ENCODE measurements around the gene BCAS4.
"Not testable (repeated sequence)": the region's sequence is repeated elsewhere in the genome, so short reads cannot be mapped to it uniquely, and the experiment has no call there.

BCAS4 gene

GRCh38 chr20:50759678-50760077 is 35.2 kb upstream of the BCAS4 start:
- peaks cover 20% of the 10 kb centered on the region for H3K4me1 ChIP-seq (ENCODE audit: control insufficient read depth, insufficient read depth, low read length, unreplicated experiment)
- no peaks in the 10 kb centered on the region for H3K36me3 ChIP-seq (ENCODE audit: insufficient read depth, low read length)
- no peak overlapping the region for H3K27ac ChIP-seq (ENCODE audit: low read depth, low read length)
- no peak overlapping the region for H2AFZ ChIP-seq (ENCODE audit: low read length, unreplicated experiment)
- no peaks in the 10 kb centered on the region for H3K27me3 ChIP-seq (ENCODE audit: insufficient read depth, low read length)
- H3K4me3 ChIP-seq (ENCODE audit: low read depth, low read length), result no peak overlapping the region
- H3K79me2 ChIP-seq (ENCODE audit: control insufficient read depth, insufficient read depth, low read length, unreplicated experiment), result no peaks in the 10 kb centered on the region

- Histone ChIP-seq H3K4me1 (ENCODE audit: control insufficient read depth, insufficient read depth, low read length, unreplicated experiment) (peaks cover 20% of the 10 kb centered on the region), H3K27ac (ENCODE audit: low read depth, low read length) (peak overlapping the region; percentile 70), H3K36me3 (ENCODE audit: insufficient read depth, low read length) (no peaks in the 10 kb centered on the region), H3K79me2 (ENCODE audit: control insufficient read depth, insufficient read depth, low read length, unreplicated experiment) (no peaks in the 10 kb centered on the region), H3K4me3 (ENCODE audit: low read depth, low read length) (no peak overlapping the region), H2AFZ (ENCODE audit: low read length, unreplicated experiment) (no peak overlapping the region), H3K27me3 (ENCODE audit: insufficient read depth, low read length) (no peaks in the 10 kb centered on the region)
Observed at GRCh38 chr20:50762045-50762422, 32.8 kb upstream of the BCAS4 start.

GRCh38 chr20:50762435-50763220 is 32.2 kb upstream of the BCAS4 start:
- H3K27ac ChIP-seq (ENCODE audit: low read depth, low read length), result peak overlapping the region; percentile 70
- H3K36me3 ChIP-seq (ENCODE audit: insufficient read depth, low read length), result no peaks in the 10 kb centered on the region
- H3K79me2 ChIP-seq (ENCODE audit: control insufficient read depth, insufficient read depth, low read length, unreplicated experiment), result no peaks in the 10 kb centered on the region
- H3K4me1 ChIP-seq (ENCODE audit: control insufficient read depth, insufficient read depth, low read length, unreplicated experiment), result peaks cover 20% of the 10 kb centered on the region
- peak overlapping the region; percentile 45 for H2AFZ ChIP-seq (ENCODE audit: low read length, unreplicated experiment)
- no peaks in the 10 kb centered on the region for H3K27me3 ChIP-seq (ENCODE audit: insufficient read depth, low read length)
- H3K4me3 ChIP-seq (ENCODE audit: low read depth, low read length), result peak overlapping the region; percentile 57

GRCh38 chr20:50763550-50764458 is 31.1 kb upstream of the BCAS4 start:
- not testable (repeated sequence) for H3K36me3 ChIP-seq (ENCODE audit: insufficient read depth, low read length); H3K27ac ChIP-seq (ENCODE audit: low read depth, low read length); H3K27me3 ChIP-seq (ENCODE audit: insufficient read depth, low read length); H3K4me3 ChIP-seq (ENCODE audit: low read depth, low read length); H3K79me2 ChIP-seq (ENCODE audit: control insufficient read depth, insufficient read depth, low read length, unreplicated experiment); H2AFZ ChIP-seq (ENCODE audit: low read length, unreplicated experiment)
- H3K4me1 ChIP-seq (ENCODE audit: control insufficient read depth, insufficient read depth, low read length, unreplicated experiment), result peaks cover 20% of the 10 kb centered on the region

GRCh38 chr20:50765251-50765650 is 29.6 kb upstream of the BCAS4 start:
- H3K4me1 ChIP-seq (ENCODE audit: control insufficient read depth, insufficient read depth, low read length, unreplicated experiment), result peaks cover 20% of the 10 kb centered on the region
- not testable (repeated sequence) for H3K4me3 ChIP-seq (ENCODE audit: low read depth, low read length); H3K36me3 ChIP-seq (ENCODE audit: insufficient read depth, low read length); H3K79me2 ChIP-seq (ENCODE audit: control insufficient read depth, insufficient read depth, low read length, unreplicated experiment); H3K27me3 ChIP-seq (ENCODE audit: insufficient read depth, low read length); H3K27ac ChIP-seq (ENCODE audit: low read depth, low read length); H2AFZ ChIP-seq (ENCODE audit: low read length, unreplicated experiment)

- Histone ChIP-seq H3K4me3 (ENCODE audit: low read depth, low read length) (no peak overlapping the region), H3K4me1 (ENCODE audit: control insufficient read depth, insufficient read depth, low read length, unreplicated experiment) (peaks cover 20% of the 10 kb centered on the region), H3K36me3 (ENCODE audit: insufficient read depth, low read length) (no peaks in the 10 kb centered on the region), H3K79me2 (ENCODE audit: control insufficient read depth, insufficient read depth, low read length, unreplicated experiment) (no peaks in the 10 kb centered on the region), H3K27me3 (ENCODE audit: insufficient read depth, low read length) (no peaks in the 10 kb centered on the region), H2AFZ (ENCODE audit: low read length, unreplicated experiment) (no peak overlapping the region), H3K27ac (ENCODE audit: low read depth, low read length) (no peak overlapping the region)
Observed at GRCh38 chr20:50765674-50766073, 29.2 kb upstream of the BCAS4 start.

- H3K27ac ChIP-seq (ENCODE audit: low read depth, low read length); H3K36me3 ChIP-seq (ENCODE audit: insufficient read depth, low read length); H3K79me2 ChIP-seq (ENCODE audit: control insufficient read depth, insufficient read depth, low read length, unreplicated experiment); H2AFZ ChIP-seq (ENCODE audit: low read length, unreplicated experiment); H3K4me3 ChIP-seq (ENCODE audit: low read depth, low read length); H3K27me3 ChIP-seq (ENCODE audit: insufficient read depth, low read length): not testable (repeated sequence)
- peaks cover 18% of the 10 kb centered on the region for H3K4me1 ChIP-seq (ENCODE audit: control insufficient read depth, insufficient read depth, low read length, unreplicated experiment)
Observed at GRCh38 chr20:50766955-50767809, 27.7 kb upstream of the BCAS4 start.

- H3K4me3 ChIP-seq (ENCODE audit: low read depth, low read length); H3K36me3 ChIP-seq (ENCODE audit: insufficient read depth, low read length): not testable (repeated sequence)
Observed at GRCh38 chr20:50768991-50769390, 25.9 kb upstream of the BCAS4 start.

GRCh38 chr20:50769551-50770085 is 25.2 kb upstream of the BCAS4 start:
- not testable (repeated sequence) for H3K27me3 ChIP-seq (ENCODE audit: insufficient read depth, low read length); H3K4me3 ChIP-seq (ENCODE audit: low read depth, low read length); H3K79me2 ChIP-seq (ENCODE audit: control insufficient read depth, insufficient read depth, low read length, unreplicated experiment); H3K36me3 ChIP-seq (ENCODE audit: insufficient read depth, low read length); H2AFZ ChIP-seq (ENCODE audit: low read length, unreplicated experiment); H3K27ac ChIP-seq (ENCODE audit: low read depth, low read length); H3K4me1 ChIP-seq (ENCODE audit: control insufficient read depth, insufficient read depth, low read length, unreplicated experiment)

More at GRCh38 chr20:50768991-50769390, 25.9 kb upstream of the BCAS4 start:
- not testable (repeated sequence) for H3K4me1 ChIP-seq (ENCODE audit: control insufficient read depth, insufficient read depth, low read length, unreplicated experiment); H3K79me2 ChIP-seq (ENCODE audit: control insufficient read depth, insufficient read depth, low read length, unreplicated experiment); H3K27ac ChIP-seq (ENCODE audit: low read depth, low read length); H3K27me3 ChIP-seq (ENCODE audit: insufficient read depth, low read length); H2AFZ ChIP-seq (ENCODE audit: low read length, unreplicated experiment)

GRCh38 chr20:50771419-50772080 is 23.3 kb upstream of the BCAS4 start:
- not testable (repeated sequence) for H3K79me2 ChIP-seq (ENCODE audit: control insufficient read depth, insufficient read depth, low read length, unreplicated experiment); H3K4me1 ChIP-seq (ENCODE audit: control insufficient read depth, insufficient read depth, low read length, unreplicated experiment); H2AFZ ChIP-seq (ENCODE audit: low read length, unreplicated experiment); H3K36me3 ChIP-seq (ENCODE audit: insufficient read depth, low read length); H3K27me3 ChIP-seq (ENCODE audit: insufficient read depth, low read length); H3K4me3 ChIP-seq (ENCODE audit: low read depth, low read length); H3K27ac ChIP-seq (ENCODE audit: low read depth, low read length)

All from ACC112 (cell line).